ENCODE measurements around the gene ARHGEF39. TPM values are rescaled to one million over a fixed set of nuclear protein-coding genes. Genes with fewer than 3 reads are reported as not detected.

ARHGEF39 gene
- total RNA-seq, 2 experiments from 2014 or later, result 14.5 to 21.1 TPM

DNA sequence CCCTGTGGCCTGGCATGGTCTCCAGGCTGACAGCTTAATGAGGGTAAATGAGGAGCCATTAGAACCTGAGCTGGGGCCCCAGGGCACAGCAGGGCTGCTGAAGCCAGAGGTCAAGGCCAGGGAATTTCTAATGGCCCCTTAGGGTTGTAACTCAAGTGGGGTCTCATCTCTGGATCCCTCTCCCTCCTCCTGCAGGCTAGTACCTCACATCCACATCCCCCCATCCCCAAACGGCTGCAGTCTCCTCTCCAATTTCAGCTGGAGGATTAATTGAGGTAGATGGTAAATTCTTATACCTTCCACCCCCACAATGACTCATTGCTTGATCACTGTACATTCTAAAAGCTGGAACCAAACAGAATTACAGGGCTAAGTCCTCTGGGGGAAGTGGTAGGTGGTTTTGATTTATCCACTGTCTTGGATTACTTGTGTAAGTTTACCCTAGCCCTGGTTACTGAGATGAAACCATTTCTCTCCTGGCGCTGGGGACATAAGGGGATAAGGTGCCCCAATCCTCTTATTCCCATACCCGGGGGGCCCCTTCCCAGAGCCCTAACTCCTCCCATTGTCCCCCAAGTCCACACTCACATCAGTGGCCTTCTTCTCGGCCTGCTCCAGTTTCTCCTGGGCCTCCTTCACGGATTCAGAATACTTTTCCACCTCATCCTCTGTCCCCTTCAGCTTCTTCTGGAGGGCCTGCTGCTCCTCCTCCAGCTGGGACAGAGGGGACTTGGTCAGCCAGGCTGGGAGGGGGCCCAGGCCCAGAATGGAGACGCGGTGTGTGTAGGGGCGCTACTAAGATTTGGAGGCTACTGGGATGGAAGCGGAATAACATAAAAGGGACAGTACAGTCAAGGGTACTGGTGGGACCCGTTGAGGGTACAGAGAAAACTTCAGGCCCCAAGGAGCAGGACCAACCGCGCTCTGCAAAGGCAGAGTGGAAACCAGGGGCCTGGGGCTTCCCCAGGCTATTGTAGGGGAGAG lies 23.9 kb upstream of the ARHGEF39 start:
- ATAC-seq (peak; percentile 38), DNase-seq (no peak)
- Mint-ChIP-seq H3K9me3 (ENCODE audit: low read depth) (no peaks in the 10 kb centered on the region), H3K27ac (no peak overlapping the region), H3K36me3 (no peaks in the 10 kb centered on the region), H3K27me3 (no peaks in the 10 kb centered on the region), H3K4me1 (peaks cover 14% of the 10 kb centered on the region), H3K4me3 (no peak overlapping the region)
- CTCF ChIA-PET, result interaction anchor here (0.8 to 2.2 kb wide), 7 partner anchors 8 to 81 kb away, joined by 3 to 14 read pairs (median 3); no protein-coding TSS in a partner anchor

DNA sequence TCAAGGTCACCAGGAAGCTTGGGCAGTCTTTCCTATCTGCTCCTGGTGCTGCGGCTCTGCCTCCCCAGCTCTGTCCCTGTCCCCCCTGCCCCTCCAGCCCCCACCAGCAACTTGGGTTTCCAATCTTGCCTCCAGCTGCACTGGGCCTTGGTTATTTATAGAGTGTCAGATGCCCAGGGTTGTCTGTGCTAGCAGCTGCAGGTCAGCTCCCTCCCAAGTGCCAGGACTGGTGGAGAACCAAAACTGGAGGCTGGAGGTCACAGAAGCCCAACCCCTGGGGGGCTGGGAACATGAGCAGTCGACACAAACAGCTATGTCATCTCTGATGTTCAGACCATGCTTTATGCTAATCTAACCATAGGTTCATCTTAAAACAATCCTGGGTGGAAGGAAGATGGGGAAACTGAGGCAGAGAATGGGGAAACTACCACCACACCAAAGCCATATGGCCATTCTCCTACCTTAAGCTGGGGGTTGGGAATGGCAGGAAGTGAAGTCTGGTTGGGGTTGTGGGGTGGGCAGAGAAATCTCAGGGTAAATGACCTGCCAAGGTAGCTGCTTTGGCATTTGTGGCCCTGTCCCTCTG lies 23.1 kb upstream of the ARHGEF39 start:
- Mint-ChIP-seq H3K36me3 (no peaks in the 10 kb centered on the region), H3K4me1 (peaks cover 14% of the 10 kb centered on the region), H3K4me3 (no peak overlapping the region)

DNA sequence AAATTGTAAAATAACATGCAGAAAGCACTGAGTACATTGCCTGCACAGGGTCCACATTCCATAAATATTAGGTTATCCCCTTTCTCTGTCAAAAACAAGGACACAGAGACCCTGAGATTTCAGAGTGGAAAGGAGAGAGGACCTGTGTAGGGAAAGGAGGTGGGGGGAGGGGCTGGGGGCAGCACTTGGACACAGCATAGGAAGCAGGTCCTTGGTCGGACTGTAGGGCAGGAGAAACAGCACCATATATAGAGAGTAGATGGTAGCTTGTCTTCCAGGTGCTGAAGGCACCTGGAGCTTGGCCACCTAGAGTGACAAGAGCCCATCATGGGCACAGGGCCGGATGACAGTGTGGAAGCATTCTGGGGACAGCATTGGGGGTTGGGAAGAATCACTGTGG lies 22.3 kb upstream of the ARHGEF39 start:
- no peak overlapping the region for H3K27ac Mint-ChIP-seq
- H3K4me1 Mint-ChIP-seq, result peaks cover 14% of the 10 kb centered on the region
- no peaks in the 10 kb centered on the region for H3K9me3 Mint-ChIP-seq (ENCODE audit: low read depth)
- CTCF ChIA-PET, result interaction anchor here (1.4 to 2.2 kb wide), 5 partner anchors 9 to 49 kb away, joined by 4 to 14 read pairs (median 5); no protein-coding TSS in a partner anchor
- H3K27me3 Mint-ChIP-seq, result no peaks in the 10 kb centered on the region
- H3K36me3 Mint-ChIP-seq, result no peaks in the 10 kb centered on the region
- ATAC-seq, result no peak
- no peak overlapping the region for H3K4me3 Mint-ChIP-seq
- DNase-seq, result no peak

More for the DNA sequence above, 23.1 kb upstream of the ARHGEF39 start:
- DNase-seq (no peak), ATAC-seq (no peak)
- no peaks in the 10 kb centered on the region for H3K27me3 Mint-ChIP-seq
- H3K27ac Mint-ChIP-seq, result no peak overlapping the region
- H3K9me3 Mint-ChIP-seq (ENCODE audit: low read depth), result no peaks in the 10 kb centered on the region
- CTCF ChIA-PET, result interaction anchor here (0.8 to 2.2 kb wide), 8 partner anchors 9 to 80 kb away, joined by 3 to 14 read pairs (median 4); no protein-coding TSS in a partner anchor

DNA sequence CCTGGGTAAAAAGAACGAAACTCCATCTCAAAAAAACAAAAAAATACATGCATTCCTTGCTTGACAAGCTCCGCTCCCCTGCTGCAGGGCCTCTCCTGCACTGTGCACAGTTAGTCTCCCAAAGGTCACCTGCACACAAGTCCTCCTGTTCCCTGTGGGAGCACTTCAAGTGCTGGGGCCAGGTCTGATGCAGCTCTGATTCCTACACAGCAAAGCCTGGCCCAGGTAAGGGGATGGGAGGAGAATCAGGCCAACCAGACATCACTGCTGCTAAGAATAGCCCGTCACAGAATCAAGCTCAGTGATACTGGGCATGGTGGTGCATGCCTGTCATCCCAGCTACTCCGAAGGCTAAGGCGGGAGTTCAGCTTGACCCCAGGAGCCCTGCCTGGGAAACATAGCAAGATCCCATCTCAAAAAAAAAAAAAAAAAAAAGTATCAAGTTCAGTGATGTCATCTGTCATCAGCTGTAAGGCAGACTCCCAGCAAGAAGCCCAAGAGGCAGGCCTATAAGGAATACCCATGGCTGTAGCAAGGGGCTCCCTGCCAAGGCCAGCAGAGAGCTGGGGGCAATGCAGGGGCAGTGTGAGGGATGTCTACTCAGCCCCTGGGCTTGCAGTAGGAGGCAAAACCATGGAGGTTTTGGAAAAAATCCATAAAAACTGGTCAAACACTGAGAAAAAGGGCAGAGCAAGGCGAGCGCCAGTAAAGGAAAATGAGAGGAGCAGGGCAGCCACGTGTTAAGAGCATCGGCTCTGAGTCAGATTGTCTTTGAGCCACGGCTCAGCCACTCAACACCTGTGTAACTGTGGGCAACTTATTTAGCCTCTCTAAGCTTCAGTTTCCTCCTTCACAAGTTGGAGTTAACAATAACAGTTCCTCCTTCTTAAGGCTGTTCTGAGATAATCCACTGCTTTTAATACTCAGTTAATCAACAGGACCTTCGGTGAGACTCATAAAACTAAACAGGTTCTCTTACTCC lies 21.5 kb upstream of the ARHGEF39 start:
- no peak for DNase-seq
- Mint-ChIP-seq H3K4me3 (no peak overlapping the region), H3K27ac (no peak overlapping the region), H3K36me3 (no peaks in the 10 kb centered on the region), H3K27me3 (no peaks in the 10 kb centered on the region), H3K9me3 (ENCODE audit: low read depth) (no peaks in the 10 kb centered on the region), H3K4me1 (peaks cover 14% of the 10 kb centered on the region)
- CTCF ChIA-PET, result interaction anchor here (1.3 to 2.2 kb wide), 7 partner anchors 8 to 50 kb away, joined by 3 to 14 read pairs (median 5); partner anchors contain the start of genes CCDC107 and RMRP
- no peak for ATAC-seq

DNA sequence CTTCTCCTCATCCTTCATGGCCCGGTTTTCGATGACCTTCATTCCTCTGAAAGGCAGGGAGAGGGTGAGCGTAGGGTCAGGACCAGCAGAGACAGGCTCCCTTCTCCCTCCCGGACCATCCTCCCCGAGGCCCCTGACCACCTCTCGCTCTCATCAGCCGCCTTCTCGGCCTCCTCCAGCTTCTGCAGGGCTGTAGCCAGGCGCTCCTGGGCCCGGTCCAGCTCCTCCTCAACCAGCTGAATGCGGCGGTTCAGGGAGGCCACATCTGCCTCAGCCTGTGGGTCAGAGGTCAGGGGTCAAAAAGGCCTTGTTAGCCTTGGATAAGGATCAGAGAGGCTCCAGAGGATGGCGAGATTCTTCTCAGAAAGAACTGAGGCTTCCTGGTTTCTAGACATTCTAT lies 20.5 kb upstream of the ARHGEF39 start:
- Mint-ChIP-seq H3K4me3 (no peak overlapping the region), H3K36me3 (no peaks in the 10 kb centered on the region), H3K9me3 (ENCODE audit: low read depth) (no peaks in the 10 kb centered on the region), H3K4me1 (peaks cover 11% of the 10 kb centered on the region), H3K27me3 (no peaks in the 10 kb centered on the region), H3K27ac (no peak overlapping the region)
- CTCF ChIA-PET, result interaction anchor here (1.2 to 2.6 kb wide), 3 partner anchors 11 to 46 kb away, joined by 4 to 22 read pairs (median 7); partner anchors contain the start of genes CCDC107, CREB3, RMRP and TLN1
- ATAC-seq (no peak), DNase-seq (no peak)

DNA sequence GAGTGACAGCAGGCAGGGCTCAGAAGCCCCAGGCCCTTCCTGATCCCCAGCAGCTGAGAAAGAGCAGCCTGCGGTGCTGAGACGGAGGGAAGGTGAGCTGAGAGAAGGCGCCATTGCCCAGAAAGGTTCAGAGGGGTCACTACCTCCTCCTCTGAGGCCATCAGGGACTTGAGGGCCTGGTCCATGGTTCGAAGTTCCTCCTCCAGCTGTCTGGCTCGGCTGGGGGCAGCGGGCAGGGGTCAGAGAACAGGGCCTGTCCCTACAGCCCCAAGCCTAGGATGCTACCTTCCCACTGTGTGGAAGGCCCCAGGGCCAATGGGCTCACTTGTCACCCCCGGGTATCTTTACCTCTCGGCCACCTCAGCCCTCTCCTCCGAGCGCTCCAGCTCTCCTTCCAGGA lies 19.9 kb upstream of the ARHGEF39 start:
- no peaks in the 10 kb centered on the region for H3K36me3 Mint-ChIP-seq

DNA sequence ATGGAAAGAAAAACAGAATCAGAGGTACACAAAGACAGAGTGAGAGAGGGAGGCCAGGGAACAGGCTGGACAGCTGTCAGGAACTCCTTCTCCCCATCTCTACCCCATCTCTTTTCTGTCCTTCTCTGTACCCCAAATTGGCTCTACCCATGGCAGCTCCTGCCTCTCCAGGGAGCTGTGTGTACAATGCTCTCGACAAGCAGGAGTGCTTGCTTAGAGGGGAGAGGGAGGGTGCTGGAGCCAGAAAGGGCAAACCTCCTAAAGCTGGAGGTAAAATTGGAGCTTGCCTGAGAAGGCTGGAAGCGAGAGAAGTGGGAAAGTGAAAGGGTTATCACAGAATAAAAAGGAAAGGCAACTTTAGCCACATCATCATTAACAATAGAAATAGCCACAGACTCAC lies 18.3 kb upstream of the ARHGEF39 start:
- Mint-ChIP-seq H3K27me3 (no peaks in the 10 kb centered on the region), H3K4me3 (no peak overlapping the region), H3K36me3 (no peaks in the 10 kb centered on the region), H3K27ac (no peak overlapping the region), H3K4me1 (peaks cover 1% of the 10 kb centered on the region), H3K9me3 (ENCODE audit: low read depth) (no peaks in the 10 kb centered on the region)
- CTCF ChIA-PET, result interaction anchor here (0.9 to 2.6 kb wide), 3 partner anchors 13 to 71 kb away, joined by 3 to 22 read pairs (median 5); partner anchors contain the start of genes CCDC107 and RMRP
- ATAC-seq (no peak), DNase-seq (no peak)

More for the DNA sequence above, 19.9 kb upstream of the ARHGEF39 start:
- H3K4me1 Mint-ChIP-seq, result peaks cover 9% of the 10 kb centered on the region
- CTCF ChIA-PET, result interaction anchor here (1.2 to 2.6 kb wide), 3 partner anchors 12 to 47 kb away, joined by 4 to 22 read pairs (median 7); partner anchors contain the start of genes CCDC107, CREB3, RMRP and TLN1
- no peak overlapping the region for H3K4me3 Mint-ChIP-seq
- no peak overlapping the region for H3K27ac Mint-ChIP-seq
- DNase-seq (no peak), ATAC-seq (no peak)
- H3K27me3 Mint-ChIP-seq, result no peaks in the 10 kb centered on the region
- H3K9me3 Mint-ChIP-seq (ENCODE audit: low read depth), result no peaks in the 10 kb centered on the region

DNA sequence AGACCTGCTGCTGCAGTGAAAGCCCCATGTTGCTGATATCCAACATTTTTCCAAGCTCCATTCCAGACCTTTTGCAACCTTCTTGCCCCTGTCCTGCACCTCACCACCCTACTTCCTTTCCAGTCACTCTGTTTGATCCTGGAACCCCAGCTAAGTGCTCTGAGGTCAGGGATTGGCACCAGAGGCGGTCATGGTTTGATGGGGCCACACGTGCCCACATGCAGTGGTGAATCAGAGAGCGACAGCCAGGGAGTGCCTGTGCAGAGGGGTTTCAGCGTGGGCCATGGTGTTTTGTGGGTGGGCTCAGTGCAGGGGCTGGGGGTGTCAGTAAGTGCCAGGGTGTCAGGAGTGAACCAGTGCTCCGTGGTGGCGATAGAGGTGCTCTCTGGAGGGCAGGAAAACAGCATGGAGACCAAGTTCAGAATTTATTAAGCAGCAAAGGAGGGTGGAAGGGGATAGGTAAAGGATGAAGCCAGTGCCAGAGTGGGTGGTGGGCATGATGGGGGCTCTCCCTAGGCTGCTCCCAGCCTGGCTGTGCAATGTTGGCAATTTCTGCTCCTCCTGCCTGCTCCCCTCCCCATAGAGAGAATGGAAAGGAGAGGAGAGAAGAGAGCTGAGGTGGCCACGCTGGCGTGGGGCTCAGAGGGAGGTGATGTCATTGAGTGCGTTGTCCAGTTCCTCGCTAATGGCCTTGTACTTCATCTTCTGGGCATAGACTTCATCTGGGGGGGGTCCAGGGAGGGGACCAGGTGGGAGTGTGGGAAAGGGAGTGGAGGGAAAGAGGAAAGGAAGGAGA lies 17.7 kb upstream of the ARHGEF39 start:
- no peak for ATAC-seq
- CTCF ChIA-PET, result interaction anchor here (1.0 to 2.6 kb wide), 2 partner anchors 14 to 25 kb away, joined by 5 to 22 read pairs; partner anchors contain the start of genes CCDC107 and RMRP
- Mint-ChIP-seq H3K4me1 (peaks cover 1% of the 10 kb centered on the region), H3K9me3 (ENCODE audit: low read depth) (no peaks in the 10 kb centered on the region), H3K27ac (no peak overlapping the region), H3K4me3 (no peak overlapping the region), H3K36me3 (no peaks in the 10 kb centered on the region), H3K27me3 (no peaks in the 10 kb centered on the region)
- no peak for DNase-seq

DNA sequence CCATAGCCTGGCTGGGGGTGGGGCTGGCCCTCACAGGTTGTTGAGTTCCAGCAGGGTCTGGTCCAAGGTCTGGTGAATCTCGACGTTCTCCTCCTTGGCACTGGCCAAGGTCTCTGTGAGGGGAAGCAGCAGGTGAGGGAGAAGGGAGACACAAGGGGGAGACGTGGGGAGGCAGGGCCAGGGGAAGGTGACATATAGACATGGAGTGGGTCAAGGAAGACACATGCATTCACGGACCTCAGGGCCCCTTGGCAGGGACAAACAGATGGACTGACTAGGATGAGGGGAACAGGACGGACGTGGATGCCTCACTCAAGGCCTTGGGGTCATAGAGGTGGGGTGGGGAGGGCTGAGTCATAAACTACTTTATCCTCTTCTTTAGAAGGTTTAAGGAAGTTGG lies 17.1 kb upstream of the ARHGEF39 start:
- no peak overlapping the region for H3K4me3 Mint-ChIP-seq
- H3K27me3 Mint-ChIP-seq, result peaks cover under 1% of the 10 kb centered on the region
- no peaks in the 10 kb centered on the region for H3K4me1 Mint-ChIP-seq
- H3K9me3 Mint-ChIP-seq (ENCODE audit: low read depth), result no peaks in the 10 kb centered on the region
- H3K27ac Mint-ChIP-seq, result no peak overlapping the region
- DNase-seq (no peak), ATAC-seq (no peak)
- CTCF ChIA-PET, result no interaction called here
- no peaks in the 10 kb centered on the region for H3K36me3 Mint-ChIP-seq

DNA sequence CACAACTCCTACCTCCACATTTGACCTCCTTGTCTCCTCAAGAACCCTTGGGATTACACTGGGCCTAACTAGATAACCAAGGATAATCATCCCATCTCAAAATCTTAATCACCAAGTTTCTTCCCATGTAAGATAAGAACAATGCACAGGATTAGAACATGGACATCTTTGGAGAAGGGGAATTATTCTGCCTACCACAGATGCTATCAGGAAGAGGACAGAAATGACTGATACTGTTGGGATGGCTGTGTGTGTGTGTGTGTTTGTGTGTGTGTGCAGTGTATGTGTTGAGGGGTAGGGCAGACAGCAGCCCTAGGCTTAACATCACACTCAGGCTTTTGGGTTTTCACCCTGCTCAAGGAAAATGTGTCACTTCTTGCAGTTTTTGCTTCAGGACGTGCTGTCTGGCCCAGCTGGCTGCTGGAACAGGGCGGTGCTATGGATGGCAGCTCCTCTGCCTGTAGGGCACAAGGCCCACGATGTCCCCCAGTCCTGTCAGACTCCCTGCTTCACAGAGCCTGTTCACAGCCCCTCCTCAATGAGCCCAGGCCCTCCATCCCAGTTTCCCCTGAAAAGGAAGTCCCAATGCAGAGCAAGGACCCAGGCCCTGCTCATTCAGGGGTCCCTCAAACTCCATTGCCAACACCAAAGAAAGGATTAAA lies 16.5 kb upstream of the ARHGEF39 start:
- DNase-seq (no peak), ATAC-seq (no peak)
- H3K4me1 Mint-ChIP-seq, result peaks cover under 1% of the 10 kb centered on the region
- no peak overlapping the region for H3K4me3 Mint-ChIP-seq
- CTCF ChIA-PET, result interaction anchor here (2.0 kb wide), 1 partner anchor 15 kb away, joined by 10 read pairs; no protein-coding TSS in a partner anchor
- H3K9me3 Mint-ChIP-seq (ENCODE audit: low read depth), result no peaks in the 10 kb centered on the region
- no peak overlapping the region for H3K27ac Mint-ChIP-seq
- no peaks in the 10 kb centered on the region for H3K36me3 Mint-ChIP-seq
- peaks cover 4% of the 10 kb centered on the region for H3K27me3 Mint-ChIP-seq

DNA sequence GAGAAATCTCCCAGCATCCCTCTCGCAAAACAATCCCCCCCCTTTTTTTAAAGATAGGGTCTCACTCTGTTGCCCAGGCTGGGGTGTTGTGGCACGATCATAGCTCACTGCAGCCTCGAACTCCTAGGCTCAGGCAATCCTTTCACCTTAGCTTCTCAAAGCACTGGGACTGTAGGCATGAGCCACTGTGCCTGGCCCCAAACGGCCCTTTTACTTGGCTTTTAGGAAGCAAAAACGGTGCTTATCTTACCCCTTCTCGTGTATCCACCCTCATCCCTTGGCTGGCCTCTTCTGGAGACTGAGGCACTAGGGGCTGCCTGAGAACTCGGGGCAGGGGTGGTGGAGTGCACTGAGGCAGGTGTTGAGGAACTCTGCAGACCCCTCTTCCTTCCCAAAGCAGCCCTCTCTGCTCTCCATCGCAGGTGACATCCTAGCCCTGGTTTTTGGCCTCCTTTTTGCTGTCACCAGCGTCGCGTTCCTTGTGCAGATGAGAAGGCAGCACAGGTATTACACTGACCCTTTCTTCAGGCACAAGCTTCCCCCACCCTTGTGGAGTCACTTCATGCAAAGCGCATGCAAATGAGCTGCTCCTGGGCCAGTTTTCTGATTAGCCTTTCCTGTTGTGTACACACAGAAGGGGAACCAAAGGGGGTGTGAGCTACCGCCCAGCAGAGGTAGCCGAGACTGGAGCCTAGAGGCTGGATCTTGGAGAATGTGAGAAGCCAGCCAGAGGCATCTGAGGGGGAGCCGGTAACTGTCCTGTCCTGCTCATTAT lies 15.5 kb upstream of the ARHGEF39 start:
- Mint-ChIP-seq H3K9me3 (ENCODE audit: low read depth) (no peaks in the 10 kb centered on the region), H3K4me3 (no peak overlapping the region), H3K27me3 (peaks cover 10% of the 10 kb centered on the region), H3K36me3 (no peaks in the 10 kb centered on the region), H3K4me1 (peaks cover 4% of the 10 kb centered on the region), H3K27ac (no peak overlapping the region)
- DNase-seq (no peak), ATAC-seq (no peak)
- CTCF ChIA-PET, result interaction anchor here (0.8 to 2.0 kb wide), 3 partner anchors 16 to 69 kb away, joined by 4 to 10 read pairs (median 5); no protein-coding TSS in a partner anchor

Measured in activated CD8-positive, alpha-beta memory T cell treated with anti-CD3 and anti-CD28 coated beads, Interleukin-2, amount 10 ng/mL, durations not matched to agents 7 days and 5 days (primary cell).